HCT116 (cell line): ENCODE results near the gene ZNF451.

ENCODE experiments used
- SIN3A ChIP-seq: IDR thresholded peaks from 2 replicates; pipeline ENCODE4 v1.6.1; 2012; ENCODE audit warnings: low read depth
- TF ChIP-seq, protein P1 (sequence below): IDR thresholded peaks from 2 replicates; pipeline ENCODE4 v1.6.1; 2012; ENCODE audit warnings: low read depth

- no peak for TF ChIP-seq SIN3A
- TF ChIP-seq, protein P1, sequence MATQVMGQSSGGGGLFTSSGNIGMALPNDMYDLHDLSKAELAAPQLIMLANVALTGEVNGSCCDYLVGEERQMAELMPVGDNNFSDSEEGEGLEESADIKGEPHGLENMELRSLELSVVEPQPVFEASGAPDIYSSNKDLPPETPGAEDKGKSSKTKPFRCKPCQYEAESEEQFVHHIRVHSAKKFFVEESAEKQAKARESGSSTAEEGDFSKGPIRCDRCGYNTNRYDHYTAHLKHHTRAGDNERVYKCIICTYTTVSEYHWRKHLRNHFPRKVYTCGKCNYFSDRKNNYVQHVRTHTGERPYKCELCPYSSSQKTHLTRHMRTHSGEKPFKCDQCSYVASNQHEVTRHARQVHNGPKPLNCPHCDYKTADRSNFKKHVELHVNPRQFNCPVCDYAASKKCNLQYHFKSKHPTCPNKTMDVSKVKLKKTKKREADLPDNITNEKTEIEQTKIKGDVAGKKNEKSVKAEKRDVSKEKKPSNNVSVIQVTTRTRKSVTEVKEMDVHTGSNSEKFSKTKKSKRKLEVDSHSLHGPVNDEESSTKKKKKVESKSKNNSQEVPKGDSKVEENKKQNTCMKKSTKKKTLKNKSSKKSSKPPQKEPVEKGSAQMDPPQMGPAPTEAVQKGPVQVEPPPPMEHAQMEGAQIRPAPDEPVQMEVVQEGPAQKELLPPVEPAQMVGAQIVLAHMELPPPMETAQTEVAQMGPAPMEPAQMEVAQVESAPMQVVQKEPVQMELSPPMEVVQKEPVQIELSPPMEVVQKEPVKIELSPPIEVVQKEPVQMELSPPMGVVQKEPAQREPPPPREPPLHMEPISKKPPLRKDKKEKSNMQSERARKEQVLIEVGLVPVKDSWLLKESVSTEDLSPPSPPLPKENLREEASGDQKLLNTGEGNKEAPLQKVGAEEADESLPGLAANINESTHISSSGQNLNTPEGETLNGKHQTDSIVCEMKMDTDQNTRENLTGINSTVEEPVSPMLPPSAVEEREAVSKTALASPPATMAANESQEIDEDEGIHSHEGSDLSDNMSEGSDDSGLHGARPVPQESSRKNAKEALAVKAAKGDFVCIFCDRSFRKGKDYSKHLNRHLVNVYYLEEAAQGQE, result no peak
Measured at GRCh38 chr6:57087916-57088315, 2.1 kb upstream of the ZNF451 start.
